Stimulated activated CD8-positive, alpha-beta memory T cell treated with anti-CD3 and anti-CD28 coated beads, Interleukin-15, amount 100 ng/mL, for 24 hours (primary cell): Measurements from ENCODE around the gene CHRM1.
"Not testable (repeated sequence)": the region's sequence is repeated elsewhere in the genome, so short reads cannot be mapped to it uniquely, and the experiment has no call there.

Source experiments
- DNase-seq: peaks from one replicate; pipeline ENCODE4 v3.0.0-alpha.2; 2020; ENCODE audit warnings: low read depth

The CHRM1 gene

GRCh38 chr11:62875698-62876478, 45.3 kb downstream of the CHRM1 start:
- no peak for DNase-seq

- no peak for DNase-seq
Observed at GRCh38 chr11:62874851-62875250, 46.3 kb downstream of the CHRM1 start.

GRCh38 chr11:62865635-62866034, 55.5 kb downstream of the CHRM1 start:
- DNase-seq = no peak

- no peak for DNase-seq
Observed at GRCh38 chr11:62863687-62864335, 57.4 kb downstream of the CHRM1 start.

- DNase-seq = not testable (repeated sequence)
Observed at GRCh38 chr11:62861564-62862192, 59.5 kb downstream of the CHRM1 start.

GRCh38 chr11:62860835-62861563, 60.2 kb downstream of the CHRM1 start:
- no peak for DNase-seq

GRCh38 chr11:62859281-62859703, 61.9 kb downstream of the CHRM1 start:
- DNase-seq = not testable (repeated sequence)
